Left ventricle myocardium inferior (tissue), 1 donor: ENCODE data around the gene SAMD4A. TPM values are rescaled to one million over a fixed set of nuclear protein-coding genes. Genes with fewer than 3 reads are reported as not detected.

ENCODE experiments used
- DNase-seq: peaks from one replicate; pipeline ENCODE4 v3.0.0-alpha.2; 2020
- H3K27ac ChIP-seq: fragments of 200-600 bp; replicated peaks from 2 replicates; pipeline ENCODE4 v1.8.0; 2021
- H3K27me3 ChIP-seq: fragments of 200-600 bp; 2 replicates; pipeline ENCODE4 v1.8.0; 2021; ENCODE audit warnings: low read depth
- H3K36me3 ChIP-seq: fragments of 200-600 bp; 2 replicates; pipeline ENCODE4 v1.8.0; 2021
- H3K4me1 ChIP-seq: fragments of 200-600 bp; 2 replicates; pipeline ENCODE4 v1.8.0; 2021
- H3K4me3 ChIP-seq: fragments of 200-600 bp; 2 replicates; pipeline ENCODE4 v1.8.0; 2021; ENCODE audit warnings: mild to moderate bottlenecking, moderate library complexity
- H3K9me3 ChIP-seq: fragments of 200-600 bp; replicated peaks from 2 replicates; pipeline ENCODE4 v1.8.0; 2021
- CTCF ChIP-seq: fragments of 200-600 bp; IDR thresholded peaks from 2 replicates; pipeline ENCODE4 v1.8.0; 2021; ENCODE audit warnings: antibody characterized with exemption, mild to moderate bottlenecking, borderline replicate concordance
- intact Hi-C: fragments of 100-400 bp; cut with micrococcal nuclease; formaldehyde crosslinking; loops from one replicate; pipeline ENCODE4 v1.11.0; 2022
- total RNA-seq: library from RNA; stranded (reverse); fragmentation: NEBNext Ultra II Directional; extraction: Animal tissue kit (Norgen Biotek cat#: 25700); gene quantifications from one replicate; pipeline ENCODE4 v1.2.1, GENCODE V29; 2021
- donor health status: DM: no; HTN: yes; CAD: no; lungs with severe emphysema.

The SAMD4A gene
- total RNA-seq, 1 donor from 2014 or later, result 173 TPM

GRCh38 chr14:54676812-54677708 is 110.1 kb downstream of the SAMD4A start:
- no peaks in the 10 kb centered on the region for H3K27me3 ChIP-seq
- H3K4me3 ChIP-seq, result peak overlapping the region; percentile 4
- intact Hi-C loops, result no loop called here
- peak overlapping the region; percentile 94 for H3K27ac ChIP-seq
- no peak for TF ChIP-seq CTCF
- H3K9me3 ChIP-seq, result no peaks in the 10 kb centered on the region
- H3K36me3 ChIP-seq, result no peaks in the 10 kb centered on the region
- no peak for DNase-seq
- H3K4me1 ChIP-seq, result peaks cover 97% of the 10 kb centered on the region

GRCh38 chr14:54680651-54681050 is 113.7 kb downstream of the SAMD4A start:
- H3K4me3 ChIP-seq, result no peak overlapping the region
- H3K36me3 ChIP-seq, result no peaks in the 10 kb centered on the region
- no peak for DNase-seq
- H3K27ac ChIP-seq, result peak overlapping the region; percentile 94
- H3K27me3 ChIP-seq, result no peaks in the 10 kb centered on the region
- no peaks in the 10 kb centered on the region for H3K9me3 ChIP-seq
- H3K4me1 ChIP-seq, result peaks cover 97% of the 10 kb centered on the region
- TF ChIP-seq CTCF, result no peak
- intact Hi-C loops, result no loop called here

GRCh38 chr14:54681811-54682261 is 114.9 kb downstream of the SAMD4A start:
- H3K4me3 ChIP-seq, result no peak overlapping the region
- H3K27me3 ChIP-seq, result no peaks in the 10 kb centered on the region
- H3K36me3 ChIP-seq, result no peaks in the 10 kb centered on the region
- peaks cover 97% of the 10 kb centered on the region for H3K4me1 ChIP-seq
- peak overlapping the region; percentile 94 for H3K27ac ChIP-seq
- intact Hi-C loops, result no loop called here
- no peak for DNase-seq
- no peak for TF ChIP-seq CTCF
- H3K9me3 ChIP-seq, result no peaks in the 10 kb centered on the region

- no peak overlapping the region for H3K4me3 ChIP-seq
- H3K36me3 ChIP-seq, result no peaks in the 10 kb centered on the region
- intact Hi-C loops, result no loop called here
- H3K9me3 ChIP-seq, result no peaks in the 10 kb centered on the region
- H3K27ac ChIP-seq, result peak overlapping the region; percentile 94
- TF ChIP-seq CTCF, result no peak
- peaks cover 97% of the 10 kb centered on the region for H3K4me1 ChIP-seq
- no peaks in the 10 kb centered on the region for H3K27me3 ChIP-seq
- DNase-seq, result no peak
Measured at GRCh38 chr14:54682578-54682977, 115.7 kb downstream of the SAMD4A start.

- Histone ChIP-seq H3K9me3 (no peaks in the 10 kb centered on the region), H3K27ac (peak overlapping the region; percentile 94), H3K27me3 (no peaks in the 10 kb centered on the region), H3K4me1 (peaks cover 99% of the 10 kb centered on the region), H3K36me3 (no peaks in the 10 kb centered on the region), H3K4me3 (no peak overlapping the region)
- DNase-seq, result peak; percentile 39
- intact Hi-C loops, result no loop called here
- no peak for TF ChIP-seq CTCF
Measured at GRCh38 chr14:54683882-54684794, 117.2 kb downstream of the SAMD4A start.
